ENCODE measurements around the gene NARS2.
"Not testable (repeated sequence)": the region's sequence is repeated elsewhere in the genome, so short reads cannot be mapped to it uniquely, and the experiment has no call there.

The NARS2 gene

DNA sequence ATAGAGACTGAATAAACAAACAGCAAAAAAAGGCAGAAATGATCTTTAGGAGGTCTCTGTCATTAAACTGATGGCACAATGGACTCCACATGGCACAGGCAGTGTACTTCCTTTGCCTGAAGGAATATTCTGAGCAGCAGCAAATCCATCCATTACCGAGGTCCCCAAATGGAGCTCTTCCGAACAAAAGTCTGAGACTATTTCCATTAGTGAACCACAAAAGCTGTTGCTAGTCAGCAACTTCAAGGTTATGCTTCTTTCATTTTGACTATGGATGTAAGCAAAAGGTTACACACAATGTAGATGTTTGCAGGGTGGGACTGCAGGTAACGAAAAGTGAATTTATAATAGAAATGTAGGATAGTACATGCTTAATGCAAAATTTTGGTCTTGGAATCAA, 14.5 kb downstream of the NARS2 start:
- no peak for TF ChIP-seq FOXP2 (optimal IDR thresholded peaks at IDR 0.05; ENCODE audit: control extremely low read depth, extremely low read length, insufficient read depth)
- no peak for TF ChIP-seq EZH2 (IDR thresholded peaks at IDR 0.05)
- Histone ChIP-seq H3K36me3 (ENCODE audit: insufficient read depth, low read length) (peaks cover 56% of the 10 kb centered on the region), H3K27ac (peak overlapping the region; percentile 54; the same call in 1 of the 2 replicates), H3K4me3 (peak overlapping the region; percentile 50), H3K9me3 (ENCODE audit: low read depth, low read length) (no peaks in the 10 kb centered on the region), H3K9ac (ENCODE audit: insufficient read length) (peak overlapping the region; percentile 59)
- no peak for DNase-seq (ENCODE audit: low read depth, low spot score)

DNA sequence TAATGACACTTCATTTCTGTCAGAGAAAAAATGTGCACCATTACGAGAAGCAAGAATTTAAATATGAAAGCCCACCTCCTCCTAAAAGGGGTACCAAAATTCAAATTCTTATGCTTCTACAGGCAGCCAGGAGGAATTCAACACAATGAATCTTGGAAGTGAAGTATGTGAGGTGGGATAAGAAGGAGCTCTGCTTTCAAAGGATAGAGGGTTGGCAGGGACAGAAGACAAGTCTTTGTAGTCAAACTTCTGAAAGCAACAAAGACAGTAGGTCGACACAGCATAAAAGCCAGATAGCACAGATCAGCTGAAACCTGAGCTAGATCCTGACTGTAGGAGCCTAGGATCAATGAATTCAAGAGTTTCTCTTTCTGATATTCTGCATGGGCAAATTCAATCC, 17.4 kb downstream of the NARS2 start:
- DNase-seq (ENCODE audit: low read depth, low spot score) = no peak
- H3K27ac ChIP-seq = no peak overlapping the region
- TF ChIP-seq POLR2AphosphoS5 (IDR thresholded peaks at IDR 0.05; ENCODE audit: borderline replicate concordance, low read depth, low read length) (no peak), EZH2 (IDR thresholded peaks at IDR 0.05) (no peak), FOXP2 (optimal IDR thresholded peaks at IDR 0.05; ENCODE audit: control extremely low read depth, extremely low read length, insufficient read depth) (no peak)
- peaks cover 53% of the 10 kb centered on the region for H3K36me3 ChIP-seq (ENCODE audit: insufficient read depth, low read length)
- no peaks in the 10 kb centered on the region for H3K9me3 ChIP-seq (ENCODE audit: low read depth, low read length)
- no peak overlapping the region for H3K4me3 ChIP-seq
- no peak overlapping the region for H3K9ac ChIP-seq (ENCODE audit: insufficient read length)

DNA sequence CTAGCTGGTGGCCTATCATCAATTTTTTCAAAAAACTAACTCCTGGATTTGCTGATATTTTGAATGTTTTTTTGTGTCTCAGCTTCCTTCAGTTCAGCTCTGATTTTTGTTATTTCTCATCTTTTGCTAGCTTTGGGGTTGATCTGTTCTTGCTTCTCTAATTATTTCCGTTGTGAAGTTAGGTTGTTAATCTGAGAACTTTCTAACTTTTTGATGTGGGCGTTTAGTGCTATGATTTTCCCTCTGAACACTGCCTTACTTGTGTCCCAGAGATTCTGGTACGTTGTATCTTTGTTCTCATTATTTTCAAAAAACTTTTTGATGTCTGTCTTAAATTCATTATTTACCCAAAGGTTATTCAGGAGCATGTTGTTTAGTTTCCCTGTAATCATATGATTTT, 19.1 kb downstream of the NARS2 start:
- no peak for DNase-seq (ENCODE audit: low read depth, low spot score)
- no peak overlapping the region for H3K4me3 ChIP-seq
- TF ChIP-seq FOXP2 (optimal IDR thresholded peaks at IDR 0.05; ENCODE audit: control extremely low read depth, extremely low read length, insufficient read depth) = no peak
- no peak for TF ChIP-seq EZH2 (IDR thresholded peaks at IDR 0.05)
- TF ChIP-seq POLR2AphosphoS5 (IDR thresholded peaks at IDR 0.05; ENCODE audit: borderline replicate concordance, low read depth, low read length) = no peak
- H3K36me3 ChIP-seq (ENCODE audit: insufficient read depth, low read length) = peaks cover 53% of the 10 kb centered on the region
- H3K27ac ChIP-seq = no peak overlapping the region
- no peak overlapping the region for H3K9ac ChIP-seq (ENCODE audit: insufficient read length)
- no peaks in the 10 kb centered on the region for H3K9me3 ChIP-seq (ENCODE audit: low read depth, low read length)

DNA sequence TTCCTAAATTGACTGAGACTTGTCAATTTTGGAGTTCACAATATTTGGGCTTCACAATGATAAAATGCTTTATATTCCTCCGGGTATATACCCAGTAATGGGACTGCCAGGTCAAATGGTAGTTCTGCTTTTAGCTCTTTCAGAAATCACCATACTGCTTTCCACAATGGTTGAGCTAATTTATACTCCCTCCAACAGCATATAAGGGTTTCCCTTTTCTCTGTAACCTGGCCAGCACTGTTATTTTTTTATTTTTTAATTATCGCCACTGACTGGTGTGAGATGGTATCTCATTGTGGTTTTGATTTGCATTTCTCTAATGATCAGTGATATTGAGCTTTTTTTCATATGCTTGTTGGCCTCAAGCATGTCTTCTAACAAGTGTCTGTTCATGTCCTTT, 21.8 kb downstream of the NARS2 start:
- TF ChIP-seq POLR2AphosphoS5 (IDR thresholded peaks at IDR 0.05; ENCODE audit: borderline replicate concordance, low read depth, low read length) = no peak
- TF ChIP-seq FOXP2 (optimal IDR thresholded peaks at IDR 0.05; ENCODE audit: control extremely low read depth, extremely low read length, insufficient read depth) = no peak
- no peak for TF ChIP-seq EZH2 (IDR thresholded peaks at IDR 0.05)
- Histone ChIP-seq H3K9me3 (ENCODE audit: low read depth, low read length) (no peaks in the 10 kb centered on the region), H3K36me3 (ENCODE audit: insufficient read depth, low read length) (peaks cover 32% of the 10 kb centered on the region), H3K27ac (no peak overlapping the region), H3K9ac (ENCODE audit: insufficient read length) (no peak overlapping the region), H3K4me3 (no peak overlapping the region)
- DNase-seq (ENCODE audit: low read depth, low spot score) = no peak

DNA sequence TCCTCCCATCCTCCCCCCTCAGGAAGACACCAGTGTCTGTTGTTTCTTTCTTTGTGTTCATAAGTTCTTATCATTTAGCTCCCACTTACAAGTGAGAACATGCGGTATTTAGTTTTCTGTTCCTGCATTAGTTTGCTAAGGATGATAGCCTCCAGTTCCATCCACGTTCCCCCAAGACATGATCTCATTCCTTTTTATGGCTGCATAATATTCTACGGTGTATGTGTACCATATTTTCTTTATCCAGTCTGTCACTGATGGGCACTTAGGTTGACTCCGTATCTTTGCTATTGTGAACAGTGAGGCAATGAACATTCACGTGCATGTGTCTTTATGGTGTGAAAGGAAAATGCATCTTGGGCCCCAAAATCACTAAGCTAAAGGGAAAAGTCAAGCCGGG, 22.5 kb downstream of the NARS2 start:
- not testable (repeated sequence) for H3K9me3 ChIP-seq (ENCODE audit: low read depth, low read length); H3K4me3 ChIP-seq; DNase-seq (ENCODE audit: low read depth, low spot score); H3K27ac ChIP-seq; H3K9ac ChIP-seq (ENCODE audit: insufficient read length)
- H3K36me3 ChIP-seq (ENCODE audit: insufficient read depth, low read length) = peaks cover 31% of the 10 kb centered on the region

DNA sequence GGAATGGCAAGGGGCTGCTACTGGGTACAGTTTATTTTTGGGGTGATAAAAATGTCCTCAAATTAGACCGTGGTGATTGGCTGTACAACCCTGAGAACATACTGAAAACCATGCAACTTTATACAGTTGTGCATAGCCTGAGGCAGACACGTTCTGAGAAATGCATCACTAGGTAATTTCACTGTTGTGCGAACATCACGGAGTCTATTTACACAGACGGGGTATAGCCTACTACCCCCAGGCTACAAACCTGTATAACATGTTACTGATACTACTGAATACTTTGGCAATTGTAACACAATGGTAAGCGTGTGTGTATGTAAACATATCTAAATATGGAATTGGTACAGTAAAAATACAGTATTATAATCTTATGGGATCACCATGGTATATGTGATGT, 23.6 kb downstream of the NARS2 start:
- no peak for TF ChIP-seq POLR2AphosphoS5 (IDR thresholded peaks at IDR 0.05; ENCODE audit: borderline replicate concordance, low read depth, low read length)
- TF ChIP-seq FOXP2 (optimal IDR thresholded peaks at IDR 0.05; ENCODE audit: control extremely low read depth, extremely low read length, insufficient read depth) = no peak
- TF ChIP-seq EZH2 (IDR thresholded peaks at IDR 0.05) = no peak
- H3K27ac ChIP-seq = no peak overlapping the region
- peaks cover 23% of the 10 kb centered on the region for H3K36me3 ChIP-seq (ENCODE audit: insufficient read depth, low read length)
- H3K9me3 ChIP-seq (ENCODE audit: low read depth, low read length) = no peaks in the 10 kb centered on the region
- H3K4me3 ChIP-seq = no peak overlapping the region
- no peak overlapping the region for H3K9ac ChIP-seq (ENCODE audit: insufficient read length)
- DNase-seq (ENCODE audit: low read depth, low spot score) = no peak

DNA sequence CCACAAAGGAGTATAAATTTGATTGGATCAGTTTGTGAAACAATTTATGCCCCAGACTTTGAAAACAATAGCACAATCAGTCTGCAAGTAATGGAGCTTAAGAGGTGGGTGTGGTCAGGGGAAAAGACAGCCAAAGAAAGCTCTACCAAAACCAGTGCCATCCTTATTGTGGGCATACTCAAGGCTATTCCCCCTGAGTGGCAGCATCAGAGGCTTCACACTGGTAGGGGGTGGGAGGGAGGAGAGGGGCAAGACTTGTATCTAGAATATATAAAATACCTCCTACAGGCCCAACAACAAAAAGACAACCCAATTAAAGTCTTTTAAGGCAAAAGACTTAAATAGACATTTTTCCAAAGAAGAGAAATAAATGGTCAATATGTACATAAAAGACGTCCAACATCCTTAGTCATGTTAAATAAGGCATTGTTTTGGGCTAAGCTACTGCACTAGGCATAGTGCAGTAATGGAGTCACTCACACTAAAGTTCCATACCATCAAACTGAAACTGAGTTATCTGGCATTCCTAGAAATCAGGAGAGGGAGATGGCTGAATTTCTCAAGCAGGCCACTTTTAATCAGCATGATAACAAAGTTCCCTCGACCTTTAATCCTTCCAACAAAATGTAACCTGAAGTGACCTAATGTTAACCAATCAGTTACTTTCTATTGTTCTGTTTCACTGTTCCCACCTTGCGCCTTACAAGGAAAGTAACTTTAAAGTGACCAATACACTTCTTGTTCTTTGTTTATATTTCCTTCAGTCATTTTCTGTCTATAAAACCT, 24.8 kb downstream of the NARS2 start:
- no peak for DNase-seq (ENCODE audit: low read depth, low spot score)
- H3K9me3 ChIP-seq (ENCODE audit: low read depth, low read length) = no peaks in the 10 kb centered on the region
- H3K36me3 ChIP-seq (ENCODE audit: insufficient read depth, low read length) = peaks cover 15% of the 10 kb centered on the region; the same call in 1 of the 2 replicates
- H3K27ac ChIP-seq = no peak overlapping the region
- no peak overlapping the region for H3K4me3 ChIP-seq
- H3K9ac ChIP-seq (ENCODE audit: insufficient read length) = no peak overlapping the region
- TF ChIP-seq POLR2AphosphoS5 (IDR thresholded peaks at IDR 0.05; ENCODE audit: borderline replicate concordance, low read depth, low read length) (no peak), EZH2 (IDR thresholded peaks at IDR 0.05) (no peak), FOXP2 (optimal IDR thresholded peaks at IDR 0.05; ENCODE audit: control extremely low read depth, extremely low read length, insufficient read depth) (no peak)

DNA sequence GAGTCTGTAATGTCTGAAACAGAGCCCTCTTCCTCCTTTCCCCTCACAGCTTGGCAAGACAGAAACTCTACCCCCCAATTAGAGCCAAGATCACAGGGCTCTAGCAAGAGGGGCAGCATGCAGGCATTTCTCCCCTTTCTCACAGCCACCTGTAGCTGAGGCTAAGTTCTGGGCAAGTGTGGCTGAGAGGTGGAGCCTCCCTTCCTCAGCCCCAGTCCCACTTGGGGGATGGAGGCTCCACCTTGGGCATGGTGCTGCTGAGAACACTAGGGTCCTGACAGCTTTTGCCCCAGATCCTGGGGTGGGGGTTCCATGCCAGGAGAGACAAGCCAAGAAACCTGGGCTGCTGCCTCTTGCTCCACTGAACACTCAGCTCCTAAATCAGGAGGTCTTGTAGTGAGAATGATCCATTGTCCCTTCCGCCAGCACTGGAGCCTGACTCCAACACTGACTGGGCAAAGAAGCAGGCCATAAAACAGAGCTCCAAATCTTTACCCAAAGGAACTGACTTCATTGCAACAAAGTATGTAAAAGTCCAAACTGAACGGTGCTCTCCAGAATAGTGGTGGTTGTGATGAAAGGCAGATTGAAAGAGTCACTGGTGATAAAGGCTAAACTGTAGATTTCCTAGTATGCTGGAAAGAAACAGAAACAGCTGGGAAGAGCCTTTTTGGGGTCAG, 25.6 kb downstream of the NARS2 start:
- H3K4me3 ChIP-seq = no peak overlapping the region
- H3K9me3 ChIP-seq (ENCODE audit: low read depth, low read length) = no peaks in the 10 kb centered on the region
- no peak overlapping the region for H3K27ac ChIP-seq
- DNase-seq (ENCODE audit: low read depth, low spot score) = no peak
- TF ChIP-seq POLR2AphosphoS5 (IDR thresholded peaks at IDR 0.05; ENCODE audit: borderline replicate concordance, low read depth, low read length) (no peak), FOXP2 (optimal IDR thresholded peaks at IDR 0.05; ENCODE audit: control extremely low read depth, extremely low read length, insufficient read depth) (no peak), EZH2 (IDR thresholded peaks at IDR 0.05) (no peak)
- peaks cover 11% of the 10 kb centered on the region; the same call in 1 of the 2 replicates for H3K36me3 ChIP-seq (ENCODE audit: insufficient read depth, low read length)
- no peak overlapping the region for H3K9ac ChIP-seq (ENCODE audit: insufficient read length)
